K562 (cell line): ENCODE measurements around the gene BGN. TPM values are rescaled to one million over a fixed set of nuclear protein-coding genes. Genes with fewer than 3 reads are reported as not detected.

Source experiments
- ATAC-seq: fragments of 200-7000 bp; cut with Tn5 transposase; 3 replicates; pipeline ENCODE4 v1.9.1; 2020; ENCODE audit warnings: moderate library complexity
- BruUV-seq: library from RNA; stranded (reverse); fragments of 400-500 nt; replicated peaks from 2 replicates; lab custom pipeline; 2021; lab: Mats Ljungman, UMichigan
- CTCF ChIA-PET: fragments of 300-600 bp; formaldehyde crosslinking; extraction: SDS; loops from one replicate; lab custom pipeline; 2021; ENCODE audit warnings: low intra/inter-chr PET ratio; lab: Yijun Ruan, JAX
- POLR2A ChIA-PET: fragments of 300-600, 350-650 bp; sonication (Branson Sonifier 250); formaldehyde crosslinking; extraction: SDS; loops from one replicate; lab custom pipeline; 2021; ENCODE audit warnings: antibody characterized with exemption, inconsistent platforms; lab: Yijun Ruan, JAX
- DNase-seq, 4 experiments: peaks; one replicate each; pipeline versions ENCODE4 v3.0.0 to v3.0.0-alpha.2; 2011 to 2018; ENCODE audit warnings: low spot score in 3 of 4, mixed read lengths in 3 of 4; ENCODE audit errors: extremely low read depth in 1 of 4
- FAIRE-seq: peaks from 2 replicates; lab custom pipeline; 2011; peaks lifted over from hg19 to GRCh38; lab: Jason Lieb, UNC
- H2AFZ ChIP-seq: 2 replicates; pipeline ENCODE4 v1.6.0; 2011; ENCODE audit warnings: low read depth, low read length, control low read depth, inconsistent platforms
- H3K27ac ChIP-seq: fragments of 200-600 bp; 3 replicates; pipeline ENCODE4 v1.8.0; 2011; ENCODE audit warnings: low read depth, mild to moderate bottlenecking, control low read depth, inconsistent platforms, low read length, moderate library complexity, mixed read lengths; ENCODE audit errors: extremely low read depth
- H3K27me3 ChIP-seq, 2 experiments: fragments of 300-600 bp in 1 of 2; 2 replicates in 1 of 2; 3 replicates in 1 of 2; pipeline versions ENCODE4 v1.6.0 to v1.8.0; 2011; ENCODE audit warnings: inconsistent platforms in 2 of 2, low read length in 2 of 2, mild to moderate bottlenecking in 1 of 2, mixed read lengths in 1 of 2, moderate library complexity in 1 of 2; ENCODE audit not compliant: control insufficient read depth in 2 of 2, insufficient read depth in 2 of 2
- H3K36me3 ChIP-seq: fragments of 300-600 bp; 3 replicates; pipeline ENCODE4 v1.8.0; 2011; ENCODE audit warnings: mild to moderate bottlenecking, low read length, inconsistent platforms; ENCODE audit not compliant: control insufficient read depth, insufficient read depth
- H3K4me1 ChIP-seq, 2 experiments: fragments of 200-600 bp in 1 of 2; replicated peaks in 1 of 2; 2 replicates in 1 of 2; 3 replicates in 1 of 2; pipeline versions ENCODE4 v1.5.1 to v1.8.0; 2011; ENCODE audit warnings: inconsistent platforms in 2 of 2, low read length in 2 of 2, mild to moderate bottlenecking in 1 of 2, mixed read lengths in 1 of 2, moderate library complexity in 1 of 2; ENCODE audit not compliant: control insufficient read depth in 2 of 2, insufficient read depth in 2 of 2
- H3K4me2 ChIP-seq: 2 replicates; pipeline ENCODE4 v1.6.1; 2011; ENCODE audit warnings: low read length, control low read depth, inconsistent platforms, mixed read lengths; ENCODE audit not compliant: insufficient read depth
- H3K4me3 ChIP-seq: fragments of 200-600 bp; sonication (generic), shearing (Covaris generic); 2 replicates; pipeline ENCODE4 v1.5.1; 2016; ENCODE audit warnings: control low read depth, inconsistent platforms
- H3K79me2 ChIP-seq: fragments of 200-600 bp; 3 replicates; pipeline ENCODE4 v1.8.0; 2011; ENCODE audit warnings: low read length, inconsistent platforms; ENCODE audit not compliant: control insufficient read depth, insufficient read depth
- H3K9ac ChIP-seq, 2 experiments: 2 replicates each; pipeline versions ENCODE4 v1.6.0 to v1.6.1; 2011; ENCODE audit warnings: low read depth in 2 of 2, low read length in 2 of 2, control low read depth in 1 of 2, inconsistent platforms in 1 of 2, mild to moderate bottlenecking in 1 of 2, mixed read lengths in 1 of 2; ENCODE audit not compliant: insufficient read depth in 1 of 2
- H3K9me1 ChIP-seq: one replicate; pipeline ENCODE4 v1.6.0; 2011; ENCODE audit warnings: inconsistent platforms, mild to moderate bottlenecking, low read length, moderate library complexity; ENCODE audit not compliant: control insufficient read depth, insufficient read depth
- H3K9me3 ChIP-seq: replicated peaks from 2 replicates; pipeline ENCODE4 v1.5.1; 2011; ENCODE audit warnings: low read depth, low read length, inconsistent platforms; ENCODE audit not compliant: control insufficient read depth, insufficient read depth
- H4K20me1 ChIP-seq: replicated peaks from 2 replicates; pipeline ENCODE4 v1.6.1; 2011; ENCODE audit warnings: low read length, inconsistent platforms, mixed read lengths; ENCODE audit not compliant: control insufficient read depth, insufficient read depth
- BCL6 ChIP-seq: fragments of 250-450 bp; sonication (Bioruptor Pico); IDR thresholded peaks from 2 replicates; pipeline ENCODE4 v1.4.0; 2020
- BRCA1 ChIP-seq, 2 experiments: fragments of 450-650 bp in 1 of 2; sonication (generic) in 1 of 2; formaldehyde crosslinking in 1 of 2; IDR thresholded peaks; 2 replicates each; pipeline versions ENCODE4 v1.5.0 to v1.6.1; 2017 to 2020; ENCODE audit warnings: mild to moderate bottlenecking in 1 of 2, missing genetic modification reagents in 1 of 2
- CSDE1 ChIP-seq, 2 experiments: fragments of 450-650 bp; IDR thresholded peaks; 2 replicates each; pipeline ENCODE4 v1.6.1; 2016; ENCODE audit warnings: mild to moderate bottlenecking in 1 of 2
- GTF2F1 ChIP-seq: IDR thresholded peaks from 2 replicates; pipeline ENCODE4 v1.6.1; 2011; ENCODE audit warnings: low read depth, low read length, improper control_type of control experiment
- JUND ChIP-seq, 2 experiments: IDR thresholded peaks; 2 replicates in 1 of 2; 3 replicates in 1 of 2; pipeline ENCODE4 v1.6.1; 2011; ENCODE audit warnings: borderline replicate concordance in 2 of 2, low read depth in 2 of 2, low read length in 2 of 2, improper control_type of control experiment in 1 of 2, missing biosample characterization in 1 of 2, missing genetic modification characterization in 1 of 2, missing genetic modification reagents in 1 of 2
- MCM5 ChIP-seq: fragments of 450-650 bp; IDR thresholded peaks from 2 replicates; pipeline ENCODE4 v1.6.1; 2016; ENCODE audit warnings: low read depth
- NFIX ChIP-seq: fragments of 250-450 bp; sonication (Bioruptor Pico); IDR thresholded peaks from 2 replicates; pipeline ENCODE4 v1.4.0; 2020; ENCODE audit warnings: low read depth, mild to moderate bottlenecking, moderate library complexity
- PHB2 ChIP-seq: fragments of 450-650 bp; IDR thresholded peaks from 2 replicates; pipeline ENCODE4 v1.6.1; 2017; ENCODE audit warnings: low read depth
- POLR2B ChIP-seq: fragments of 450-650 bp; IDR thresholded peaks from 2 replicates; pipeline ENCODE4 v1.6.1; 2018; ENCODE audit warnings: low read depth; ENCODE audit not compliant: partially characterized antibody
- SMARCA4 ChIP-seq: fragments of 450-650 bp; IDR thresholded peaks from 2 replicates; pipeline ENCODE4 v1.6.1; 2016
- SUPT5H ChIP-seq: fragments of 450-650 bp; IDR thresholded peaks from 2 replicates; pipeline ENCODE4 v1.6.1; 2016
- TBL1XR1 ChIP-seq, 2 experiments: IDR thresholded peaks; 2 replicates each; pipeline ENCODE4 v1.6.1; 2012; ENCODE audit warnings: improper control_type of control experiment in 2 of 2, low read length in 2 of 2, mild to moderate bottlenecking in 1 of 2
- TRIM28 ChIP-seq: fragments of 450-650 bp; IDR thresholded peaks from 2 replicates; pipeline ENCODE4 v1.6.1; 2017
- TSC22D4 ChIP-seq: fragments of 450-650 bp; IDR thresholded peaks from 2 replicates; pipeline ENCODE4 v1.6.1; 2016; ENCODE audit warnings: missing genetic modification characterization, missing biosample characterization, control low read depth
- ZNF436 ChIP-seq: fragments of 250-450, 450-650 bp; sonication (Bioruptor Pico); formaldehyde crosslinking; IDR thresholded peaks from 2 replicates; pipeline ENCODE4 v1.7.0; 2020; ENCODE audit warnings: mild to moderate bottlenecking
- ZNF785 ChIP-seq: fragments of 250-450 bp; sonication (Bioruptor Pico); IDR thresholded peaks from 2 replicates; pipeline ENCODE4 v1.4.0; 2020; ENCODE audit warnings: mild to moderate bottlenecking
- WGBS: fragments of 100-300 bp; shearing (Covaris generic); methylation state at CpG from one replicate; pipeline ENCODE4 v1.1.6; 2016; ENCODE audit warnings: low coverage, mixed read lengths; ENCODE audit not compliant: insufficient coverage; ENCODE audit errors: missing lambda C conversion rate; 5-methylcytosine and 5-hydroxymethylcytosine counted together
- in situ Hi-C: fragments of 300-500 bp; cut with MboI; formaldehyde crosslinking; loops from 4 replicates; pipeline ENCODE4 v1.15.0; 2018; ENCODE audit warnings: inconsistent platforms, mixed read lengths
- intact Hi-C: fragments of 100-400 bp; cut with micrococcal nuclease; formaldehyde crosslinking; loops from 2 replicates; pipeline ENCODE4 v1.14.2; 2022
- polyA plus RNA-seq, 8 experiments: library from polyadenylated mRNA; depleted of rRNA in 4 of 8; stranded (reverse) in 5 of 8; unstranded in 3 of 8; fragments of >200 nt; fragmentation: Nextera tagmentation in 2 of 8; fragmentation: Illumina TruSeq in 1 of 8; extraction: Ambion mirVana in 2 of 8; extraction: Trizol in 1 of 8; gene quantifications; 2 replicates each; pipeline versions ENCODE4 v1.2.1 to v1.2.3, GENCODE V29; 2011 to 2014; ENCODE audit warnings: inconsistent platforms in 1 of 8, missing spikeins in 1 of 8
- total RNA-seq, 7 experiments: library from RNA; depleted of rRNA in 6 of 7; stranded (reverse); fragments of >200 nt in 6 of 7; fragmentation: Illumina TruSeq in 2 of 7; extraction: Trizol in 2 of 7; gene quantifications; 2 replicates each; pipeline versions ENCODE4 v1.2.1 to v1.2.3, GENCODE V29; 2011 to 2021; ENCODE audit warnings: low replicate concordance in 1 of 7
- TF ChIP-seq, protein P1 (sequence below): fragments of 450-650 bp; IDR thresholded peaks from one replicate; pipeline ENCODE4 v1.6.1; 2018; ENCODE audit warnings: mild to moderate bottlenecking, moderate library complexity; ENCODE audit not compliant: partially characterized antibody
- TF ChIP-seq, protein P2 (sequence below): fragments of 250-450 bp; sonication (Bioruptor Pico); IDR thresholded peaks from 2 replicates; pipeline ENCODE4 v1.5.0; 2020; ENCODE audit warnings: mild to moderate bottlenecking

BGN gene
- total and polyA plus RNA-seq, 9 of the 15 experiments (the other 6 are each of a cell fraction or from before 2014, with no cell fraction given), result 0.11 TPM; not detected in 8

DNA sequence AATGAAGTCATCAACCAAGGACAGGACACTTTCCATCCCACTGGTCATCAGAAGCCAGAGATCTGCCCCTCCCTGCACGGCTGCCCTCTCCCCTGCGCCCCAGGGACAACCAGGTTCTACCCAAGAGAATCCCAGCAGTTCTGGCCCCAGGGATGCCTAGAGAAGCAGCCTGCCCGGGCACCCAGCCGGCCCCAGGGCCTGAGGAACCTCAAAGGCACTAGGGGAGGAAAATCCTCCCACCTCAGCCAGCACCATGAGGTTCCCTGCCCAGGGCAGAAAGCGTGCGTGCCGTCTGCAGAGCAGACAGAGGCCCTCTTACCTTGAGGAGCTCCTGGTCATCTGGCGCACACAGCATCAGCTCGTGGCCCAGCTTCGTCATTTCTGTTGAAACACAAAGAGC lies 32.5 kb upstream of the BGN start:
- in situ Hi-C loops, result no loop called here
- H3K9ac ChIP-seq, result no peak overlapping the region
- H3K4me1 ChIP-seq, result peaks cover 0 to 4% of the 10 kb centered on the region in 2 experiments; a peak in 1 of 5 replicates
- no peak overlapping the region for H3K4me3 ChIP-seq
- FAIRE-seq (no peak), DNase-seq (no peak), ATAC-seq (no peak)
- H3K27ac ChIP-seq, result no peak overlapping the region
- ChIA-PET CTCF (interaction anchor here (2.3 kb wide), 1 partner anchor 45 kb away, joined by 9 read pairs; no protein-coding TSS in a partner anchor), POLR2A (no interaction called here)
- H3K4me2 ChIP-seq, result no peak overlapping the region
- no peaks in the 10 kb centered on the region for H3K27me3 ChIP-seq
- no TSS peak for BruUV-seq
- H2AFZ ChIP-seq, result no peak overlapping the region
- H3K9me3 ChIP-seq, result no peaks in the 10 kb centered on the region
- intact Hi-C loops, result no loop called here
- no peak for TF ChIP-seq JUND (IDR thresholded peaks at IDR 0.05; ENCODE audit: borderline replicate concordance, low read depth, low read length)
- TF ChIP-seq JUND (tag; IDR thresholded peaks at IDR 0.05; ENCODE audit: borderline replicate concordance, low read depth, low read length), result no peak
- TF ChIP-seq SMARCA4, result no peak
- TF ChIP-seq PHB2, result no peak
- TF ChIP-seq TSC22D4 (tag), result no peak
- TF ChIP-seq ZNF785 (CRISPR knock-in tag), result no peak
- TF ChIP-seq NFIX (CRISPR knock-in tag), result no peak
- no peak for TF ChIP-seq TBL1XR1 (IDR thresholded peaks at IDR 0.05; ENCODE audit: low read length in 2 of 2)
- TF ChIP-seq GTF2F1, result no peak
- TF ChIP-seq, protein P1, sequence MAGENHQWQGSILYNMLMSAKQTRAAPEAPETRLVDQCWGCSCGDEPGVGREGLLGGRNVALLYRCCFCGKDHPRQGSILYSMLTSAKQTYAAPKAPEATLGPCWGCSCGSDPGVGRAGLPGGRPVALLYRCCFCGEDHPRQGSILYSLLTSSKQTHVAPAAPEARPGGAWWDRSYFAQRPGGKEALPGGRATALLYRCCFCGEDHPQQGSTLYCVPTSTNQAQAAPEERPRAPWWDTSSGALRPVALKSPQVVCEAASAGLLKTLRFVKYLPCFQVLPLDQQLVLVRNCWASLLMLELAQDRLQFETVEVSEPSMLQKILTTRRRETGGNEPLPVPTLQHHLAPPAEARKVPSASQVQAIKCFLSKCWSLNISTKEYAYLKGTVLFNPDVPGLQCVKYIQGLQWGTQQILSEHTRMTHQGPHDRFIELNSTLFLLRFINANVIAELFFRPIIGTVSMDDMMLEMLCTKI, result no peak
- TF ChIP-seq ZNF436 (CRISPR knock-in tag), result no peak
- no peak for TF ChIP-seq BRCA1 (IDR thresholded peaks at IDR 0.05)
- no peak for TF ChIP-seq BRCA1 (CRISPR knock-in tag; IDR thresholded peaks at IDR 0.05)
- TF ChIP-seq TRIM28, result no peak
- no peak for TF ChIP-seq MCM5
- TF ChIP-seq, protein P2, sequence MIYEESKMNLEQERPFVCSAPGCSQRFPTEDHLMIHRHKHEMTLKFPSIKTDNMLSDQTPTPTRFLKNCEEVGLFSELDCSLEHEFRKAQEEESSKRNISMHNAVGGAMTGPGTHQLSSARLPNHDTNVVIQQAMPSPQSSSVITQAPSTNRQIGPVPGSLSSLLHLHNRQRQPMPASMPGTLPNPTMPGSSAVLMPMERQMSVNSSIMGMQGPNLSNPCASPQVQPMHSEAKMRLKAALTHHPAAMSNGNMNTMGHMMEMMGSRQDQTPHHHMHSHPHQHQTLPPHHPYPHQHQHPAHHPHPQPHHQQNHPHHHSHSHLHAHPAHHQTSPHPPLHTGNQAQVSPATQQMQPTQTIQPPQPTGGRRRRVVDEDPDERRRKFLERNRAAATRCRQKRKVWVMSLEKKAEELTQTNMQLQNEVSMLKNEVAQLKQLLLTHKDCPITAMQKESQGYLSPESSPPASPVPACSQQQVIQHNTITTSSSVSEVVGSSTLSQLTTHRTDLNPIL (CRISPR knock-in tag), result no peak
- TF ChIP-seq CSDE1 (IDR thresholded peaks at IDR 0.05), result no peak
- no peak for TF ChIP-seq POLR2B
- TF ChIP-seq SUPT5H, result no peak
- TF ChIP-seq BCL6 (CRISPR knock-in tag), result no peak
- H4K20me1 ChIP-seq, result peaks cover 11% of the 10 kb centered on the region; the same call in 1 of the 2 replicates
- 92% methylated on average over 8 of the region's 10 CpGs for WGBS
- H3K79me2 ChIP-seq, result no peaks in the 10 kb centered on the region
- peaks cover 3% of the 10 kb centered on the region for H3K9me1 ChIP-seq
- H3K36me3 ChIP-seq, result peaks cover 83% of the 10 kb centered on the region
